ENCODE data around the gene MARK2.

- TF ChIP-seq EZH2phosphoT487 (IDR thresholded peaks at IDR 0.05; ENCODE audit: low read length) (no peak), CTCF (IDR thresholded peaks at IDR 0.05; ENCODE audit: low read length) (no peak)
Measured at GRCh38 chr11:63951779-63952536, 113.0 kb downstream of the MARK2 start.
